ENCODE data around the gene UBE2L5.

UBE2L5 gene

DNA sequence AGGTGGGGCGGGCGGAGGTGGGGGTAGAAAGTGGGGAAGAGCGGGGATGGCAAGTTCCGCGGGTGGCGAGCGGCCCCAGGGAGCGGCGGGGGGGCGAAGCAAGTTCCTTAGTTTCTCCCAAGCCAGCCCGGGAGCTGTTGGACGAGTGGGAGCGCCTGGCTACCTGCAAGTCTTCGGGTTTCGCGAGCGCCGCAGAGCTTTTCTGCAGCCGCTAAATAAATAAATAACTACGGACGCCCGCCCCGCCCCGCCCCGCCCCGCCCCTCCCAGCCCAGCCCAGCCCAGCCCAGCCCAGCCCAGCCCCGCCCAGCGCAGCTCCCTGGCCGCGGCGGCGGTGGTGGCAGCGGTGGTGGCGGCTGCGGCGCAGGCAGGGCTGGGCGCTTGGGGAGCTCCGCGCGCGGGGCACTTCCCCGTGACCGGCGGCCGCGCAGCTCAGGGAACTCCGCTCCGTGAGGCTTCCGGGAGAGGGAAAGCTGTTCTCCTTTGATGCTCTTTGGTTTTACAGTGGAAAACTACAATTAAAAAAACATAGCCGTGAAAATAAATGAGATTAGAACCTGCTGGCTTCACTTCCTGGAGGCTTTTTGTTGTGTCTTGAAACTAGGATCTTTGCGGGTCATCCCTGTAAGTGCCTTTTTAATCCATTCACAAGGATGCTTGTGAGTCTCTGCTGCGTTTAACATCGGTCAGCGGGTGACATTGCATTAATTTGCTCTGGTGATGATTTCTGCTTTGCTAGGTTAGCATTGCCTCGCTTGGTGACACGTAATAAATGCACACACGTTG lies at the start of gene UBE2L5:
TSS of gene UBE2L5 (plus strand) at position 440 of the 786 bp plus-strand sequence. CDS start 5,498 bp downstream, outside the sequence.
- peak in 52 of 56 donors; percentile 7 to 89 (median 59) for DNase-seq

DNA sequence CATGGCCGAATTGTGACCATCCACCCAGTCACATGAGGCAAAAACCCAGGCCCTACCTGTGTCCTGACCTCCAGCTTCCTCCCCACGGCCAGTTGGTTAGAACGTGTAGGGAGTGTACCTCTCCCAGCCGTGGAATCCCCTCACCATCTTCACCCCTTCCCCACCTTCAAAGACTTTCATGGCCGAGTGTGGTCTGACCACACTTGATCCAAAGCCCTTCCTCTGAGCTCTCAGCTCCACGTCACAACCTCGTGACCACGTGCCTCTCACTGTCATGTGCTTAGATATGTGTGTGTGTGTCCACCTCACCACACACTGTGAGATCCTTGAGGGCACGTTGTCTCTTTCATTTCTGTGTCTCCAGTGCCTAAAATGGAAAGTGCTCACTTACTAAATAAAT lies 48.6 kb upstream of the UBE2L5 start:
- no peak for DNase-seq

DNA sequence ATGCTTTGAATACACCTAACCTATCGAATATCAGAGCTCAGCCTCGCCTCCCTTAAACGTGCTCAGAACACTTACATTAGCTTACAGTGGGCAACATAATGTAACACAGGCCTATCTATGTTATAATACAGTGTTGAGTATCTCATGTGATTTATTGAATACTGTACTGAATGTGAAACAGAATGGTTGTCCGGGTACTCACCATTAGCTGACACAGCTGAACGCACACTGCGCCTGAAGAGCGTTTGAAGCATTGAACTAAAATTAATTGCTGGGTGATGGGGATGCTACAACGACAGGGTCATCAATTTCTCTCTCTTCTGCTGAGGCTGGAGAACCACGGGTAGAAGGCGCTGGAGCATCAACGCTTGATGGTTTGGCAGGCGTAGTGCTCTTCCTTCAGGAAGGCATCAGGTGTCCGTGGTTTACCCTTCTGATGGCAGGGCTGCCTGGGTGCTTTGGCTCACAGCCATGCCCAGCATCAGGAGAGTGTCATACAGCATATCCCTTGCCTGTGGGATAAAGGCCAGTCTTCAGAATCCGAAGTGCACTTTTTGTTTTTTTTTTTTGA lies 46.9 kb upstream of the UBE2L5 start:
- DNase-seq: no peak

DNA sequence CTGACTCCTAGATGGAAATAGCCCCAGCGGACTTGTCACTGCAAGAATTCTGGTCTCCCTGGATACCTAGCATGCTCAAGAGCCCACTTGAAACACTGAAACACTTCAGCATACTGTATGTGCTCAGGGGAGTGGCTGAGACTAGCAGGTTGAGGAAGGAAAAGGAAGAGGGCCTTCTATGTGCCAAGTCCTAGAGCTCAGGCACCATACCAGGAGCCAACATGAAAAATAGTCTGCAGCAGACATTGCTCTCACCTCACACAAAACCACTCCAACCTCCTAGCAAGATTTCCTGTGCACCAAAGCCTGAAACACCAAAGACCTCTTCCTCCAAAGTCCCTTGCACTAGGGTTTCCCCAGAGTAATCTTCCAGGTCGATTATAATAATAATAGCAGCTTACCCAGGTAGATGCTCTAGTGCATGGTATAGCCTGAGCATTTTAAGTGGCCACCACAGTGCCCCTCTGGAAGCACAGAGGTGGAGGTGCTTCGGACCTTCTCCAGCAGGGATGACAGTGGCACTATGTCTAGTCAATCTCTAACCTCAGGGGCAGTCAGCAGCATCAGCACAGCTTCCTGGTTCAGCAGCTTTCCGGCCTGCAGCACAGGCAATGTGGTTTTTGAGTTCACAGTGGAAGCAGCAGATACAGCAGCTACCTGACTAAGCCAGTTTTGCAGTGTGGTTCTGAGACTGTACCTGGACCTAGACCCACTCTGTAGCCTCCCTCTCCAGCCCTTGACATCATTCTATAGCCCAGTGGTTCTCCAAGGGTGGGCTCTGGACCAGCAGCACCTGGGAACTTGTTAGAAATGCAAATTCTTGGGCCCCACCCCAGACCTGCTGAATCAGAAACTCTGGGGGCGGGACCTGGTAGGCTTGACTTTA lies 45.6 kb upstream of the UBE2L5 start:
- DNase-seq: no peak

DNA sequence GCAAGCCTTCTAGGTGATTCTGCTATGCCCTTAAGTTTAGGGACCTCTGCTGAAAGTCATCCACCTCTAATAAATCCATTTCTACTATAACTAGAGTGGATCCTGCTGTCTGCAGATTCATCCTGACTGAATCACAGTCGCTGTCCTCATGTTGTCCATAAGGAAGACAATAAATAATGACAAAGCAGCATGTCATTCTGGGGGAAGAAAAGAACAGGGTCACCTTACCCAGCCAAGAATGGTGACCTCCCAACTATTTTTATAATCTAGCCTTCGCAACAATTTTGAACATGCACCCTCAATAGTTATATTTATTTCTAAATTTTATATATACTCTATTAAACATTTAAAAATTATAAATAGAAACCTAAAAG lies 45.0 kb upstream of the UBE2L5 start:
- DNase-seq: no peak

DNA sequence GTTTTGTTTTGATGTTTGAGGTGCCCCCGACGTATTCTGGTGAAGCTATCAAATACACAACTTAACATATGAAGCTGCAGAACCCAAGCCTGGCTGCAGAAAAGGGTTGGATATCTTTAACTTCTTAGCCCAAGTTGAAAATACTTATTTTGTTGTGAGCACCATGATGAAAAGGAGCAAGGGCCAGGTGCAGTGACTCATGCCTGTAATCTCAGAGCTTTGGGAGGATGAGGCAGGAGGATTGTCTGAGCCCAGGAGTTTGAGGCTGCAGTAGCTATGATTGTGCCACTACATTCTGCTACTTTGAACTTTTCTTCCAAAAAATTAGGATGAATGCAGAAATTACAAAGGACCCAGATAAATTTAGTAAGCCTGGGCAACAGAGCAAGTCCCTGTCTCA lies 44.1 kb upstream of the UBE2L5 start:
- no peak for DNase-seq

DNA sequence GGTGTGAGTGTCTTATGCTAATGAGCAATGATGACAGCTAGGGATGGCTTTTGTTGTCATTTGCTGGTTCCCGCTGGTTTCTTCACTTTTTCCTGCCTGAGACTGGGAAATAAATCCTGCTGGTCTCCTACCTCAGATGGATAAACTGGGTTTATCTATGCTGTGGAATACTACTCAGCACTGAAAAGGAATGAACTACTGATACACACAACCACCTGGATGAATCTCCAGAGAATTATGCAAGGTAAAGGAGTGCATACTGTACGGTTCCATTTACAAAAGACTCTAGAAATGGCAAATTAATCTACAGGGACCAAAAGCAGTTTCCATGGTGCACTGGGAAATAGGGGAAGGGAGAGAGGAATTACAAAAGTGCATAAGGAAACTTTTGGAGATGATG lies 41.2 kb upstream of the UBE2L5 start:
- DNase-seq: no peak

DNA sequence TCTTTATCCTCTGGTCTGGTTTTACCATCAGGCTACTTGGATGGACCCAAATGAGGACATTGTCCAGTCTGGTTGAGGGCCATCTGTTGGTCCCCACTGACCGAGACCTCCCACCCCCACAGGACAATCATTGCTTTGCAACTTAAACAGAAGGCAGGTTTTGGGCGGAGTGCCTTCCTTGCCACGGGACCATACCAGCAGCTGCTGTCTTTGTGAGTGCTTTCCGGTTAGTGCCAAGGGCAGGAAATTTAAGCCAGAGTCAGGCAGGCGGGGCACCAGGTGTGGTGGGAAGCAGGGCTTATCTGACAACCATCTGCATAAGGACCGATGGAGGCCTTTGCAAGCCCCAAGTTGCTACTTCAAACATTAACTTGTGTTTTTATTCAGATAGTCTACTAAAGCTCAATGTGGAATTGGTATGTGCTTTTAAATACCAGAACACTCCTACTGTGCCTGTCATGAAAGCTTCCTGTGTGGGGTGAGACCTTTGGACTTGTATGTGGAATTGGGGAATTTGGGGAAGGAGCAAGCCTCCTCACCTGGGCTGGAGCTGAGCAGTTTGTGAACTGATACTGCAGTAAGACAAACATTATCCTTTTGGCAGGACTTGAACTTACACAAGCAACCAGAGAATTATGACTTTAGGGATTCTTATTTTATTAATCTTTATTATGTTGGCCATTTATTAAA lies 39.3 kb upstream of the UBE2L5 start:
- no peak for DNase-seq

DNA sequence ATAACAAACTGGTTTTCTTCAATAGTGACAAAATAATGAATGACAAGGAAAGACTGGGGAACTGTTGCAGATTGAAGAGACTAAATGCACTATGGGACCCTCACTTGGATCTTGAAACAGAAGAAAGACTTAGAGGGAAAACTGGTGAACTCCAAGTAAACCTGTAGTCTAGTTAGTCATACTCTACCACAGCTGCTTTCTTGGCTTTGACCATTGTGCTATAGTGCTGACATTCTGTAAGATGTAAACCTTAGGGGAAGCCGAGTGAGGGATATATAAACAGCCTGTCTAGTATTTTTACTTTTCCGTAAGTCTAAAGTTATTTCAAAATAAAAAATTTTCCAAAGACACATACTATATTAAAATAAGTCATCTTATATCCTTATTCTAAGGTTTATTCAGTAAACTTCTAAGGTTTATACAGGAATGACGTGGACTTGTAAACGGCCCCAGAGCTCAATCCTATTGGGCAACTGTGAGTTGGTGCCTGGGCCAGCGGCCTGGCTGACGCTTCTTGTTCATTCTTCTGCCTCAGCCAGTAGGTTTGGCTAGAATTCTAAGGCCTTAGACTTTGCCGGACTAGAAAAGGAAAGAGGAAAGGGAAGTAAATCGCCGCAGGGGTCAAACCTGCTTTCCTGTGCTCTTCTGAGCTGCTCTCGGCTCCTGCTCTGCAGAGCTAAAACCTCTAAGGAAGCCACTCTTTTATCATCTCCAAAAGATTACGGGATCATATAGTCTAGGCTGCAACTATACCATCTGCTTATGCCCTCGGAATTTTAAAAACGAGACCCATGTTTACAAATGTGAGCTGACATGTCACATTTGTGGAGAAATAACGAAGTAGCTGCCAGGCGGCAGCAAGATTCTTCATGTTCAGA lies 33.6 kb upstream of the UBE2L5 start:
- DNase-seq: no peak

DNA sequence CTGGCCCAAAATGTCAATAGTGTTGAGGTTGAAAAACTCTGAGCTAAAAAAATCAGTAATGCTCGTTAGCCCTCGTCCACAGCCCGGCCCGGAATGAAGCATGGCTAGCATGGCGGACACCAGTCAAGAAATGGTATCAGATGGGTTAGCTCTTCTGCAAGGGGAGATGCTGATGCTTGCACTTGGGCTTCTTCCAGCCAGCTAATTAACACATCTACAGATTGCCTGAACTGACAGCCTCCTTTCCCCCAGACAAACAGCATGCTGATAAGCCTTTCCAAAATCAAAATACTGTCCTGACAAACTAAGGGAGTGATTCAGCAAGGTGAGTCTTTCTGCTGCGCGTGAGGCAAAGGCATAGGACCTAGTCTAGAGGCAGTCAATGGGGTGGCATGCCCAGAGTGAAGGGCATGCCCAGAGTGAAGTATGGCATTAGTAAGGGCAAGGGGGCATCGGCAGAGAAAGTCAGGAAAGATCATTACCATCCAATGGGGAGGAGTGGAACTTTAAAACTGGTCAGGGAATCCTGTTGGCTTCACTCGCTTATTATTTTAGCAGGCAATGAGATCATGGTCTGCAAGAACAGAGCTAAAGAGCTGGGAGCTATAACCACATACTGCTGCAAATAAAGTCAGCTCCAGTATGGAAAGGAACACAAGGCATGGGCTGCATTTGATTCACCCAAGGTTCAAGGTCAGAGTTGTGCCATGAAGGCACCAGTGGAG lies 30.2 kb upstream of the UBE2L5 start:
- no peak for DNase-seq

DNA sequence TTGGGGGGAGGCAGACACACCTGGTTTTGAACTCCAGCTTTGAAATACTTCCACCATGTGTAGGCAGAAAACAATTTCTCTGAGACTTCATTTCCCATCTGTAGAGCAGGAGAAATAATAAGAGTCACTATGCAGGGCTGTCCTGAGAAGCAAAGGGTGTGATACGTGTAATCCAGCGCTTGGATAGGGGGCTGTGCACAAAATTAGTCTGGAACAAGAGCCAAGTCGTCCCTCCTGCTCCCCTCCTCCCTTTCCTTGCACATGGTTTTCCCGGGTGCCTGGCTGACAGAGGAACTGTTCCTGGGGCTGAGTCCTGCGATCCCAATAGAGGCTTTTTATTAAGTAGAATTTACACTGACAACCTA lies 29.6 kb upstream of the UBE2L5 start:
- no peak for DNase-seq

DNA sequence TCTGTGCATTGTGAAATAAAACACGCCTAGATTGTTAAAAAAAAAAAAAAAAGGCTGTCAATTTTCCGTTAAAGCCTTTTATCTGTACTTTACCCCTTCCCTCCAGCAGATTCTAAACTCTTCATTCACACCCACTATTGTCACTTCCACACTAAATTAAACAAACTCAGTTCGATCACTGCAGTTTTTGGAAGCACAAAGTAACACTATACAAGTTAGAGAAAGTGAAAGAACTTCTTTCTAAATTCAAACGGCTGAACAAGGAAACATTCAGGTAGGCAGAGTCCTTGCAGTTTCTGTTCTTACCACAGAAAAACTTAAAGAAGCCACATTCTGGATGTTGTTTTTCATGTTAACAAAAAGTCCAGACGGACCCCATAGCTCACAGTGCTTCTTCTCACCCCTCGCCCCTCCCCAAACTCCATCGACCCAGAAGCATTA lies 27.5 kb upstream of the UBE2L5 start:
- DNase-seq: no peak

DNA sequence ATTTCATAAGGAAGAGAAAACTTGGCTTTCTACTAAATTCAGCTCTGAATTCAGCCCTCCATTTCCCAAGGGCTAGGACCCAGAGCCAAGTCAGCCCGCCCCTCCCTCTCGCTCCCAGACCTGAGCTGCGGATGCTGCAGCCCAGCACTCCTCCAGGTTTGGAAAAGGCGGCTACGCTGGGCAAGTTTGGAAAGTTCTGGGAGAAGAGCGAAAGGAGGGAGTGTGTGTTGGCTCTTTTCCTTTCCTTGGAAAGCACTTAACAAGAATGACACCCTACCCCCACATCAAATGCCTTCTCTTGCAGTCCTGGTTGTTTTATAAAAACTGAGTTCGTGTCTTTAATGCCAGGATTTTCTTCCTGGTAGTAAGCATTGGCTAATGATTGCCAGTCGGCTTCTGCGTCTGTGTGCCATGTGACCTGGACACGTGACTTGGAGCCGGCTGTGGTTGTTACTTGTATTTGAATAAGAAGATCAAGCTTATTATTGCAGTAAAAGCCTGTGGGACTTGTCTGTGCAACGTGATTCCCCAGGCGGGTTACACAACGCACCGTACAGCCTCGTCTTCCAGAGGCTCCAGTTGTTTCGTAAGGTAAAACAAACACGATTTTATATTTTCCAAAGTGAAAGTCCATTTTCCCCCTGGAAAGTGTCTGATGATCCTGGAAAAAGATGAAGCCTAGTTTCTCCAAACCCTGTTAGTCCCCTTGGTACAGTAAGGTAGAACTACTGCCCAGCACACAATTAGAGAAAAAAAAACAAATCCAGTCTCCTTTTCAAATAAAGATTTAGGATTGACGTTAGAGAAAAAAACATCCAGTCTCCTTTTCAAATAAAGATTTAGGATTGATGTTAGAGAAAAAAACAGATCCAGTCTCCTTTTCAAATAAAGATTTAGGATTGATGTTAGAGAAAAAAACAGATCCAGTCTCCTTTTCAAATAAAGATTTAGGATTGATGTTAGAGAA lies 26.8 kb upstream of the UBE2L5 start:
- peak; percentile 5 to 95 (median 76) for DNase-seq

DNA sequence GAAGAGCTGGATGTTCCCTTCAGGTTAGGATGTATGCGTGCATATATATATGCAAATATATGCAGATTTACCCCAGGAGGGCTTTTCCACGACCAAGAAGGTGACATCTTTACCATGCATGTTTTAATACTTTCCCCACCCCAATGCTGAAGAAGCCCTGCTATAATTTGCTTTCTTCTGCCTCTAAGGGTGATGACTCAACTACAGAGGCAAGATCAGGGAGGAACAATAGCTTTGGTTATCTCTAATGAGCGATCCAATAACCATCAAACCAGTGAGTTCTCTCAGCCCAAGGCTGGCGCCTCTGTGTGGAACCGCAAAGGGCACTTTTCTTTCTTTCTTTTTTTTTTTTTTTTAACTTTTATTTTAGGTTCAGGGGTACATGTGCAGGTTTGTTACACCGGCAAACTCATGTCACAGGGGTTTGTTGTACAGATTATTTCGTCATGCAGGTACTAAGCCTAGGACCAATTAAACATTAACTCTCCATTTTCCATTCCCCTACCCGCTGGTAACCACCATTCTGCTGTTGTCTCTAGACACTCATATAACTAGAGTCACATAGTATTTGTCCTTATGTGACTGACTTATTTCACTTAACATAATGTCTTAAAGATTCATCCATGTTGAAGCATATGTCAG lies 25.7 kb upstream of the UBE2L5 start:
- no peak for DNase-seq

DNA sequence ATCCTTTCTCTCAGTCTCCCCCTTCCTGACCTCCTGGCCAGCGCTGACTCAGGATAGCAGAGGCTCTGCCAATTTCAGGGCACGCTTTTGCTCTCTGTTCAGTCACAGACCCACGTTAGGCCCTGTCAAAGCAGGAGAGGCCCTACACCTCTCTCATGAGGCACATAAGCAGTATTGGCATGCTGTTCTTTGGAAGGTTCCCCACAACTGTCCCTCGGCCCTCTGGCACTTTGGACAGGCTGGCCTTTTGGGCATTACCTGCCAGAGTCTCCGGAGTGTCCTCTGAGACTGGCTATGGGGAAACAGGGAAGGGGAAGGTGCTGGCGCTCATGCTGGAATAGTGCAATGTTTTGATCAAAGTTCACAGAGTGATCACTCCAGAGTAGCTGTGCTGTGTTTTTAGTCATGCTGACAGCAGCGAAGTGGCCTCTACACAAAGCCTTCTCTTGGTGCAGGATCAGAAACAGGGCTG lies 23.7 kb upstream of the UBE2L5 start:
- no peak for DNase-seq

DNA sequence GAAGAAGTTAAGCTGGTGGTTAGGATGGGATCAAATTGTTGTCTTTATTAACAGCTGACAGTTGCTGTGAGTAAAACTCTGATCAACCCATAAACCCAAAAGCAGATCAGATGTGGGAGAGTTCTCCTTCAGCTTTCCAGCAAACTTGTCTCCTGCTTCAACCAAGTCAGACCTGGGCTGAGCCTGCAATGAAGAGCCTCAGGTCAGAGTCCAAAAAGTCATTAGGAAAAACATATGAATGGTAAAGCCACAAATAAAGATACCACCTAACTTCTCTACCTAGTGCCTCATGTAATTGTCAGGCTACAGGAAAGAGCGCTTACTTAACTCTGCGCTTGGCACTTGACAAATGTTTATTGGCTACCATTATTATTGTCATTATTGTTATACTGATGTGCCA lies 21.9 kb upstream of the UBE2L5 start:
- DNase-seq: no peak

DNA sequence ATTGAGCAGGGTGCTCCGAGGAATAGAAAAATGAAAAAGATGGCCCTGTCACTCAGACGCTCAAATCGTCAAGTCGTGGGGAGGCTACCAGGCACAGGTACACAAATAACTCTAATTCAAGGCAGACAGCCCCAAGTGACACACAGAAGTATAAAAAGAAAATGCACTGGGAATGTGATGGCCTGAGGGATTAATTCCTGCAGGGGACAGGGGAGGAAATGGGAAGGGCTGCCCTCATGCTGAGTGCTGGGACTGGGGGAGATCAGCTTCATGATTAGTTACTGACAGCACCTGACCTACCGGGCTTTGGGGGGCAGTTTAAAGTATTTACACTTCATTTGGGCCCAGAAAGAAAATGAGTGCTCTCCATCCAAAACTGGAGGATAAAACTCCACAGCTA lies 20.9 kb upstream of the UBE2L5 start:
- DNase-seq: no peak

DNA sequence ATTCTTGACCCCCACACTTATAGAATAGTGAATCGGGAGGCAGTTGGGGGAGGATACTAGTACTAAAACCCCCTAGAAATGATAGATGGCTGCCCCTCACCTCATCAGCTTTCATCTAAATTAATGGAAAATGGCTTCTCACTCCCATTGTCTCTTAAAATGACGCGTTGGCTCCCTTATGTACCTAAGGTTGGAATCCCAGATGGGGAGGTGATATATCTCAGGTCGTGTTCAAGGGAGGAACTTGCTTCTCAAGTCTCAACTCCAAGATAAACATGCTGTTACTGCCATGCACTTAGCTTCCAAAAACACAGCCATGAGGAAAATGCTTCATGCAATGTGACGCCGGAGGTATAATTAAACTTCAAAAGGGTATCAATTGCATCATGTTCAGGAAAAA lies 18.8 kb upstream of the UBE2L5 start:
- no peak for DNase-seq
